H54 (cell line): ENCODE results near the gene MAP2K5.

Experiments
- DNase-seq: peaks from one replicate; pipeline ENCODE4 v3.0.0; 2011; ENCODE audit warnings: low spot score, mixed read lengths; ENCODE audit not compliant: insufficient read length
- FAIRE-seq: peaks from 3 replicates; lab custom pipeline; 2011; peaks lifted over from hg19 to GRCh38; lab: Jason Lieb, UNC
- POLR2A ChIP-seq: IDR thresholded peaks from 2 replicates; pipeline ENCODE4 v1.6.1; 2011; ENCODE audit warnings: low read depth, mild to moderate bottlenecking, low read length

The MAP2K5 gene

DNA sequence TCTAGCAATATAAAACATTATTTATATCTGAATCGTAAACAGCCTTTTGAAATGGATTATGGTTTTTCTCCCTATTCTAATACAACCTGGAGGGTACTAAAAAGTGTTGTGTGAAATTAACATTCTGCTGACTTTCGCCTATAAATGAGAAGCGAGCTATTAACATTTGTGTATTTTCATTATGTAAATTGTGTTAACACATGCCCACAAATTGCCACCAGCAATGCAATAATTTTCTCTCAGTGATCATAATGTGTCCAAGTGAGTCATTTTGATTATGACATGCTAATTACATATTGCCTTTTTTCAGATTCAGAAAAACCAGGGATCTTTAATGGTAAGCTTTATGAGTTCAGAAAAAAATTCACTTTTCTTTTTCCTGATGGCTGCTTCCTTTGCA is 205.4 kb downstream of the MAP2K5 start:
- DNase-seq (no peak), FAIRE-seq (no peak)
- no peak for TF ChIP-seq POLR2A

DNA sequence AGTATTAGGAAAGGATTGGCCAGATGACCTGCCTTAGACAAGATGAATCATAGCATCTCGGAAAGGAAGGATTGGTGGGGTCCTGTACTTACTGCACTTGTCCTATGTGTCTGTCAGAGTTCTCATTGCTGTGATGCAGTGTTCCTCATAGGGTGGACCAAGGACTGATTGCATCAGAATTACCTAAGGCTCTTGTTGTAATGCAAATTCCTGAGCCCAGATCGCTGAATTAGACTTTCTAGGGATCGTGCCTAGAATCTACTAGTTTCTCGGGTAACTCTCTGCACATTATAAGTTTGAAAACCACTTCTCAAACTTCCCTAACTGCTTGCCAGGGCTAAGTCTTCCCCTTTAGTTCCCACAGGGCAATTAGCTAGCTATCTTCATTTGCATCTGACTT is 207.9 kb downstream of the MAP2K5 start:
- no peak for DNase-seq
- no peak for FAIRE-seq
- TF ChIP-seq POLR2A = no peak

DNA sequence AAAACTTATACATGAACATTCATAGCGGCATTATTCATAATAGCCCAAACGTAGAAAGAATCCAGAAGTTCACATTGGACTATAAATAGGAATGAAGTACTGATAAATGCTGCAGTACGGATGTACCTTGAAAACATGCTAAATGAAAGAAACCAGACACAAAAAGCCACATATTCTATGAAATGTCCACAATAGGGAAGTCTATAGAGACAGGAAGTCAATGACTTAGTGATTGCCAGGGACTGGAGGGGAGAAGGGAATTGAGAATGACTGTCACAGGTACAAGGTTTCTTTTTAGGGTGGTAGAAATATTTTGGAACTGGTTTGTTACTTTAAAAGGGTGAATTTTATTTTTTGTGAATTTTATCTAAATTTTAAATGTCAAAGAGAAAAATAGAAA is 211.4 kb downstream of the MAP2K5 start:
- no peak for DNase-seq
- TF ChIP-seq POLR2A = no peak
- no peak for FAIRE-seq

DNA sequence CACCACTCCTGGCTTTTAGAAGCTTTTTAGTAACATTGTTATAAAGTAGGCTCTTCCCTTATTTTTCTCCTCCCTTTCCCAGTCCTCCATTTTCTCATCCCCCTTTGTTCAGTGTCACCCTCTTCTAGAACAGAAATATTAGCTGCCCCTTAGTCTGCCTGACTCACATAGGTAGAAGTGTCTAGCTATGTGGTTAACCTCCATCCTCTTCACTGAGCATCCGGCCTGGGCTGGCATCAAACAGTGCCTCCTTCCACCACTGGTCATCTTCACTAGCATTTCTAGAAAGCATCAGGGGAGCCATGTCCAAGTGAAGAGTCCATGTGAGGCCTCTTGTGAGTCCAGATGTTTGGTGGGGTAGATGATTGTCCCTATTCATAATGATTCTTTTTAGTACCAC is 212.8 kb downstream of the MAP2K5 start:
- no peak for DNase-seq

DNA sequence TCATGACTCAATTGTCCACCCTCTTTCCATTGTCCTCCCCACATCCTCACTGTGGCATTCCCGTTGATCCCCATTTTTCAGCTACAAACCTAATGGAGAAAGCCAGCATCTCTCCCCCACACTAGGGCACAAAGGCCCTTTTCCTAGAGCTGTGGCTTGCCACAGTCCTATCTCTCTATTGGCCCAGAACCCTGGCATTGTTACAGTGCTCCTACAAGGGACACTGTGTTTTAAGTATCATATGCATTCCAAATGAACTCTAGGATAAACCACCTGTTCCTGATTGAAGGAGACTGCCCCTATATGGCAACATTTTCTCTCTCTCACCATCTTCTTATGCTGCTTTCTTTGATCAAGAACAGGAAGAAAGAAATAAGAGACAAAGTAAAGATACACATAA is 213.4 kb downstream of the MAP2K5 start:
- DNase-seq (no peak), FAIRE-seq (no peak)
- TF ChIP-seq POLR2A = no peak

More for the DNA sequence above, 212.8 kb downstream of the MAP2K5 start:
- FAIRE-seq = no peak
- no peak for TF ChIP-seq POLR2A

DNA sequence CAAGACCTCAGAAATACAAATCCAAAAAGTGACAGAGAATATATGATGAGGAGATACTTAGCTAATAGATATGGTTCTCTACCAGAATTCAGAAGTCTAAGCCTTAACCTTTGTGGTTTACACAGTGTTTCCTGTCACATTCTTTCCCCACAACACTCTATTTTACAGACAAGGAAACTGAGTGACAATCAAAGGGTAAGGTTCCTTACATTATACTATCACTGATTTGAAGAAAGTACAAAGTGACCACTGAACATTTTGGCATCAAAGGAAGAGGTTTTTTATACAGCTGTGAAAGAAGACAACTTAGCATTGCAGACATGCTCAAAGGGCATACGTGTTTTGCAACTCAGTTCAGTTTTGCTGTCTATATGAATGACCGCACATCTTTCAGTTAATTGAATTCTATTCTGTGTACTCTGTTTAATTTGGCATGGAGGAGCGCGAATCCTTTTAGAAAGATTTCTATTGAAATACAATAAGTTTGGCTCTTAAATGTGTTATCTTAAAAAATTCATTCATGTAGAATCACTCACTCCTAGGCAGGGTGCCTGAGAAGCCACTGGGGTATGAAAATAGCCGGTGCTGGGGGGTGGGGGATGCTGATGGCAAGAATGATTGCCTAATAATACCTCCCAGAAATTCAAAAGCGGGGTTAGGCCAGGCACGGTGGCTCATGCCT is 216.3 kb downstream of the MAP2K5 start:
- no peak for TF ChIP-seq POLR2A
- FAIRE-seq (no peak), DNase-seq (no peak)

DNA sequence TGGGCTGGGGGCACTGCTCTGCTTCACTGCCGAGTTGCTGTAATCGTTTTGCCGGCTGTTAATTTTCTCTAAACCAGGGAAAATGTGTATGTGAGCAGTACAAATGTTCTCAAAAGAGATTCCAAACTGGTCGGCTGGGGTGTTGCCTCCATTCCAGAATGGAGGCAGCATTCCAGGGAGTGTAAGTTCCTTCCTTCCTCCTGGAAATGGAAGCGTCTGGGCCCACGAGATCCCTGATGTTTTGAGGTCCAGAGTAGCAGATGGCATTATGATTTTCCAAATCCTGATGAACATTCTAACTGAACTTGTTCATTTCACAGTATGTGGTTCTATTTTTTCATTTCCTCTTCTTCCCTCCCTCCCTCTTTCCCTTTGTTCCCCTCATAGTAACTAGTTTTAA is 218.4 kb downstream of the MAP2K5 start:
- FAIRE-seq (no peak), DNase-seq (no peak)
- no peak for TF ChIP-seq POLR2A

DNA sequence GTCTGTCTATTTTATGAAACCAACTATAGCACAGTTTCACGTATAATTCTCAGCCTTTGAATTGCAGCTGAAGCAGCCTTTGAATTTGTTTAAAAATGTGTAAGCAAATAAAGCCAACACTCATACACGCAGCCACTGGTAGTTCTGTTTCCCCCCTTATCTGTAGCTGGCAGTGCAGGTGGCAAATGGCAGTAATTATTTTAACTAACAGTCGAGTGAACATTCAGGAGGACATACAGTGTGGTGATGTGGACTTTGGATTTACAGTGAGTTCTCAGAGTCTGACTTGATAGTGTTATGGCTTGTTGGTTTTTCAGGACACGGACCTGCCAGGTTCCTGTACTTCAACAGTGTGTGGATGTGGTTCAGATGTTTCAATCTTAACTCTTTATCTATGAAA is 218.8 kb downstream of the MAP2K5 start:
- no peak for DNase-seq
- no peak for FAIRE-seq
- no peak for TF ChIP-seq POLR2A

DNA sequence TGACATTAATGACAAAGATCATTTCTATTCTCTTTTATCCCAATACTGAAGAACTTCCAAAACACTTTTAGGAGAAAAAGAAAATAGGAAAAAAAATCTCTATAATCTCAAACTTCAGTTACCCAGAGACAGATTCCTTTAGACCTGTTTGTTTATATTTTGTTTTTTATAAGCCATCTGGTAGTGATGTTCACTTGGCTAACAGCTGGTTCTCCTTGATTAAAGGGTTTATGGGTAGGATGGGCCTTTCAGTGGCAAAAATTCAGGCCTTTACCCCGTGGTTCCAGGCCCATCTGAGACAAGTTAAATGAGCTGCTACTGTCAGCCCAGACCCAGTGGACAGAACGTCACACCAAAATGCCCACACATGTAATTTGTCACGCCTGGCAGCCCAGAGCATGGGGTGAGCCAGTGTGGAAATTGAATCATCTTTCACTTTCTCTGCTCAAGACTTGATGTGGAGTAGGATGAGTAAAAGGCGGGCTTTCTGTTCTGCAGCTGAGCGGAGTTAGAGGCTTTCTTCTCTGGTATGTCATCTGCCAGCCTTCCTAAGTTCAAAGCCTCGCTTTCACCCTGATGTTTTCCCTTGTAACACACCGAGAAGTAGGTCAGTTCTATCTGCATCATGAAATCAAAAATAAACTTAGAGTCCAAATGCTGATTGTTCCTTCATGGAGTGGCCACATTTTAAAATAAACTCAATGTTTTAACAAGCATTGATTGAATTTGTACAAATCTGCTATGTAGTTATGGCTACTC is 220.3 kb downstream of the MAP2K5 start:
- TF ChIP-seq POLR2A = no peak
- FAIRE-seq (no peak), DNase-seq (no peak)

DNA sequence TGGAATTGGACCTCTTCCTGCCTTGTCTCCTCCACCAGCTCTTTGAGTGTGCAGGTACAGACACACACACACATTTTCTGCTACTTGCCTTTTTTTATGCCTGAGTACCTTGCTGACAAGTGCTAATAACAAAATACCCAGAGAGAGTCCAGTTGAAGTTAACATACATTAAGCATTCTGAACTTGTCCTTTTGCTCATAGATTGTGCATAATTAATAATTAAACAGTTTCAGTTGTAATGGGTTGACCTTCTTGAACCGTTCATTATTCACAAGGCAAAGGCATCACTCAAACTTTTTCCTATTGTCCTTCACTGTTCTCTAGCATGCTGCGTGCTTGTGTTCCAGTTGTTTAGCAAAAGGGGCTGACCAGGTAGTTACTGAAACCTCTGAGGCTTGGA is 223.2 kb downstream of the MAP2K5 start:
- no peak for TF ChIP-seq POLR2A
- FAIRE-seq (no peak), DNase-seq (no peak)

DNA sequence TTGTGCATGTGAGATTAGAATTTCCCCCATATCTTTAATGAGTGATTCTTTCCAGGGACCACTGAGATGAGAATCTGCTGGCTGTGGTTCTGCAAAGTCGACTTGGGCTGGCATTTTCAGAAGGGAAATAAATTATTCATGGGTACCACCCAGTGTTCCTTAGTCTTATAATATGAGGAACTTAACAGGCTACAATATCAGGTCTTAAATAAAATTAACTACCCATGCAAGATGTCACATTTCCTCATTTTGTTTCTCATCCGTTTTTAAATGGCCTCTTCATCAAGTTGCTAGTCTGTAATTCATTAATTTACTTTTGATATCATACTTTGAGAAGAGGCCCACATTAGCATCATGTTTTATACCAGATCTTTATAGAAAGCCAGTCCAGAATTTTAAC is 224.5 kb downstream of the MAP2K5 start:
- no peak for FAIRE-seq
- no peak for TF ChIP-seq POLR2A
- no peak for DNase-seq

DNA sequence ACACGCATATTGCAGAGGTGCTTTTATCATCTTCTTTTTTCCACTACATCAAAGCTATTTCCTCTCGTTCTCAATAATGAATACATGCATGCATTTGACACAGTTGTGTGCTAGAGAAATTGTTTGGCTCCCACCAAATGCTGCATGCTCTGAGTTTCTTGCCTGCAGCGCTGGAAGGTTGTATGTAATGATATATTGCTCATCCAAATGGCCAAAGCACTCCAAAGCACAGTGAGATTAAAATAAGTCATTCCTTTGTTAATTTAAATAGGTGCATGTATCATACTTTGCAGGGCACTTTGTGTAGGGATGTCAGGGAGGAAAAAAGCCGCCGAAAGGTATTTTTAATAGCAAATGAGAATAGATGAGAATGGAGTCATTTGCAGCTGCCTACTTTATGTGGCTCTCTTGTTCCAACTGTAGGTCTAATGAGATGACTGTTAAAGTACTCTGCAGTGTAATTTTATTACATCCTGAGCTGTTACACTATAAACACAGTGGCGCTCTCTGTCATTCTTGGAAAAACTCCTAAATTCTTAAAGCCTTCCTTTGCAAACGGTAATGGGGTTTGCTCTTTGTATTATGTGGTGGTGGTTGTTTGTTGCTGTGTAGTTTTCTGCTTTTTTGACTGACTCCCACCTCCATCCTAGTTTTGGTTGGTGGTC is 225.9 kb downstream of the MAP2K5 start:
- TF ChIP-seq POLR2A = no peak
- no peak for DNase-seq
- FAIRE-seq = no peak

DNA sequence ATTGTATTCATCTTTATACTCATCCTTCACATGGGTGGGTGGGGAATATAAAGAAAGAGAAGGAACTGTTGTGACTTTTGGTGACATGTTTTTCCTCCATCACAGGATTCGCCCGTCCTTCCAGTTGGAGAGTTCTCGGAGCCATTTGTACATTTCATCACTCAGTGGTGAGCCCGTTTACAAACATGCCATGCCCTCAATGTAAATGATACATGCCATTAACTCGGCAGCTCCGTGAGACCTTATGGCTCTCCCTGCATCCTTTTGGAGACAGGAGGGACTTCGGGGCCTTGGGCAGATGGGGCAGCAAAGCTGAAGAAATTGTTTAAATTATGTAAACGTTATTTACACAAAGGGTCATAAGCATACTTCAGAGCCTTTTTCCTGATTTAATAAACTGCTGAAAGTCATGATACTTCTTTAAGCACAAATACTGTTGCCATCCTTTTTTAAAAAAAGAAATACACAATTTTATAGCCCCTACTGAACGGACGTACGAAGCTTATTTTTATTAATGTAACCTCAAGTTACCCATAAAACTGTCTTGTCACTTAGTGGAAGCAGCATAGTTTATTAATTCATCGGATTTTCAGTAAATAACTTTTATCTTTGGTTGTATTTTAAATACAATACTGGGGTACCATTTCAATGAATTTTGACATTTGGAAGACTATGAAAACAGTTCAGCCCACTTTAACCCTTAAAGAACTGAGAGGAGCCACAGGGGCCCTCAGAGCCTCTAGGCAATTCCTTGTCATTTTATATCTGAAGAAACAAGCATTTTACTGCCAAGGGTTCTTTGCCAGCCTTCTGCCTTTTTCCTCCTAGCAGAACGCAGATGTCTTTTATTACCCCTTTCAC is 227.2 kb downstream of the MAP2K5 start:
- no peak for DNase-seq
- no peak for FAIRE-seq
- no peak for TF ChIP-seq POLR2A

DNA sequence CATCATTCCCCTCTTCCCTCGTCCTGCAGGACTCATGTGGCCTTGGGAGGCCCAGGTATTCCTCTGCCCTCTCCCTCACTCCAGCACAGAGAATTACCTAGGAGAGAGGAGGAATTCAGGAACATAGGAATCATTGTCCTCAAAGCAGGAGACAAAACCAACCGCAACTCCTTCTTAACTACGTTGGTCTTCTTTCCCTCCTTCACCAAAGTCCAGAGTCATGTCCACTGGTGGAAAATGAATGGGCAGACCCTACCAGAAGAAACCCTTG is 227.8 kb downstream of the MAP2K5 start:
- no peak for TF ChIP-seq POLR2A
- DNase-seq (no peak), FAIRE-seq (no peak)
